DND-41 (cell line): Measurements from ENCODE around the gene LRRC10B.

ENCODE experiments used
- CTCF ChIP-seq: IDR thresholded peaks from 2 replicates; pipeline ENCODE4 v1.5.1; 2012; ENCODE audit warnings: borderline replicate concordance, low read length, moderate library complexity, mild to moderate bottlenecking; ENCODE audit not compliant: poor library complexity, severe bottlenecking; ENCODE audit errors: extremely low read depth
- EZH2 ChIP-seq: IDR thresholded peaks from 3 replicates; pipeline ENCODE4 v1.6.1; 2012; ENCODE audit warnings: borderline replicate concordance, low read depth, mild to moderate bottlenecking, moderate library complexity, low read length, inconsistent platforms; ENCODE audit not compliant: severe bottlenecking

GRCh38 chr11:61531044-61531443, 22.5 kb downstream of the LRRC10B start:
- TF ChIP-seq CTCF = no peak
- no peak for TF ChIP-seq EZH2
